Neural cell (in vitro differentiated cells): ENCODE results near the gene GLRX. TPM values are rescaled to one million over a fixed set of nuclear protein-coding genes. Genes with fewer than 3 reads are reported as not detected.

Experiments
- H2AFZ ChIP-seq: fragments of 200-600, 300-800 bp; sonication (generic), shearing (Covaris generic); 2 replicates; pipeline ENCODE4 v1.6.0; 2014; ENCODE audit warnings: low read depth, mild to moderate bottlenecking, antibody characterized with exemption, low read length, moderate library complexity
- H3F3A ChIP-seq: fragments of 200-600 bp; shearing (Covaris generic); 2 replicates; pipeline ENCODE4 v1.6.1; 2016; ENCODE audit warnings: mild to moderate bottlenecking, moderate library complexity, mixed read lengths, antibody characterized with exemption, low read length; ENCODE audit not compliant: insufficient read depth, poor library complexity, severe bottlenecking
- H3K27ac ChIP-seq: fragments of 200-600, 300-800 bp; sonication (generic), shearing (Covaris generic); 2 replicates; pipeline ENCODE4 v1.5.1; 2014; ENCODE audit warnings: mild to moderate bottlenecking, low read length, moderate library complexity
- H3K27me3 ChIP-seq: fragments of 300-800, 200-600 bp; sonication (generic), shearing (Covaris generic); 2 replicates; pipeline ENCODE4 v1.6.0; 2014; ENCODE audit warnings: mild to moderate bottlenecking, low read depth, low read length, moderate library complexity; ENCODE audit not compliant: insufficient read depth
- H3K36me3 ChIP-seq: fragments of 300-800, 200-600 bp; sonication (generic), shearing (Covaris generic); 2 replicates; pipeline ENCODE4 v1.5.1; 2014; ENCODE audit warnings: mild to moderate bottlenecking, antibody characterized with exemption, low read length, moderate library complexity; ENCODE audit not compliant: insufficient read depth
- H3K4me2 ChIP-seq: fragments of 300-800, 200-600 bp; sonication (generic), shearing (Covaris generic); 2 replicates; pipeline ENCODE4 v1.6.0; 2014; ENCODE audit warnings: mild to moderate bottlenecking, low read length
- H3K4me3 ChIP-seq: fragments of 300-800, 200-600 bp; sonication (generic), shearing (Covaris generic); 2 replicates; pipeline ENCODE4 v1.5.1; 2014; ENCODE audit warnings: mild to moderate bottlenecking, low read length, moderate library complexity
- H3K79me2 ChIP-seq: fragments of 200-600 bp; shearing (Covaris generic); replicated peaks from 2 replicates; pipeline ENCODE4 v1.6.0; 2014; ENCODE audit warnings: mild to moderate bottlenecking, low read length, moderate library complexity; ENCODE audit not compliant: insufficient read depth
- H3K9ac ChIP-seq: fragments of 300-800, 200-600 bp; sonication (generic), shearing (Covaris generic); 2 replicates; pipeline ENCODE4 v1.6.1; 2016; ENCODE audit warnings: mild to moderate bottlenecking, low read length, mixed read lengths
- H3K9me2 ChIP-seq: fragments of 200-600 bp; shearing (Covaris generic); 2 replicates; pipeline ENCODE4 v1.6.1; 2016; ENCODE audit warnings: mild to moderate bottlenecking, low read length, mixed read lengths; ENCODE audit not compliant: insufficient read depth
- H3K9me3 ChIP-seq: fragments of 200-600, 300-800 bp; sonication (generic), shearing (Covaris generic); 2 replicates; pipeline ENCODE4 v1.6.1; 2016; ENCODE audit warnings: mild to moderate bottlenecking, mixed run types, low read length, moderate library complexity, mixed read lengths
- H4K20me1 ChIP-seq: fragments of 200-600 bp; shearing (Covaris generic); 2 replicates; pipeline ENCODE4 v1.6.1; 2016; ENCODE audit warnings: mild to moderate bottlenecking, mixed run types; ENCODE audit not compliant: insufficient read depth
- CTCF ChIP-seq: fragments of 450-650 bp; IDR thresholded peaks from 2 replicates; pipeline ENCODE4 v1.5.1; 2014; ENCODE audit warnings: antibody characterized with exemption, mild to moderate bottlenecking, moderate library complexity; ENCODE audit not compliant: poor library complexity, severe bottlenecking
- EP300 ChIP-seq: fragments of 450-650 bp; conservative IDR thresholded peaks from 2 replicates; pipeline ENCODE4 v1.6.1; 2014; ENCODE audit warnings: antibody characterized with exemption, mild to moderate bottlenecking, moderate library complexity; ENCODE audit not compliant: poor library complexity, severe bottlenecking
- EZH2 ChIP-seq: fragments of 200-600, 300-800 bp; shearing (Covaris generic), sonication (generic); IDR thresholded peaks from 2 replicates; pipeline ENCODE4 v1.6.1; 2014; ENCODE audit warnings: antibody characterized with exemption, low read length, borderline replicate concordance, mild to moderate bottlenecking; ENCODE audit not compliant: insufficient read depth, poor library complexity, severe bottlenecking
- MXI1 ChIP-seq: fragments of 450-650 bp; conservative IDR thresholded peaks from 2 replicates; pipeline ENCODE4 v1.6.1; 2014; ENCODE audit warnings: antibody characterized with exemption, mild to moderate bottlenecking; ENCODE audit not compliant: poor library complexity, severe bottlenecking
- POLR2AphosphoS5 ChIP-seq: IDR thresholded peaks from 2 replicates; pipeline ENCODE4 v1.6.1; 2012
- RAD21 ChIP-seq: fragments of 450-650 bp; conservative IDR thresholded peaks from 2 replicates; pipeline ENCODE4 v1.6.1; 2014; ENCODE audit warnings: antibody characterized with exemption, mild to moderate bottlenecking, moderate library complexity
- REST ChIP-seq: IDR thresholded peaks from 2 replicates; pipeline ENCODE4 v1.6.1; 2012; ENCODE audit warnings: borderline replicate concordance
- SMC3 ChIP-seq: fragments of 450-650 bp; conservative IDR thresholded peaks from 2 replicates; pipeline ENCODE4 v1.6.1; 2014; ENCODE audit warnings: antibody characterized with exemption, mild to moderate bottlenecking, moderate library complexity; ENCODE audit not compliant: poor library complexity
- TAF1 ChIP-seq: IDR thresholded peaks from 2 replicates; pipeline ENCODE4 v1.6.1; 2012; ENCODE audit warnings: low read depth
- polyA plus RNA-seq: library from polyadenylated mRNA; depleted of rRNA; stranded (reverse); fragments of >200 nt; gene quantifications from 2 replicates; pipeline ENCODE4 v1.2.3, GENCODE V29; 2014

Gene GLRX
- polyA plus RNA-seq, 1 donor from 2014 or later, result 54.0 TPM

GRCh38 chr5:95808686-95809413 lies 13.7 kb downstream of the GLRX start:
- Histone ChIP-seq H3F3A (no peaks in the 10 kb centered on the region), H3K27me3 (no peaks in the 10 kb centered on the region), H3K4me3 (no peak overlapping the region), H3K36me3 (no peaks in the 10 kb centered on the region), H3K9ac (no peak overlapping the region), H2AFZ (no peak overlapping the region), H3K4me2 (no peak overlapping the region), H3K9me3 (no peaks in the 10 kb centered on the region), H4K20me1 (no peaks in the 10 kb centered on the region), H3K27ac (no peak overlapping the region), H3K9me2 (no peaks in the 10 kb centered on the region), H3K79me2 (no peaks in the 10 kb centered on the region)
- no peak for TF ChIP-seq SMC3
- TF ChIP-seq CTCF, result no peak
- no peak for TF ChIP-seq EZH2
- TF ChIP-seq RAD21, result no peak
- TF ChIP-seq EP300, result no peak
- TF ChIP-seq TAF1, result no peak
- TF ChIP-seq MXI1, result no peak
- TF ChIP-seq REST, result no peak
- no peak for TF ChIP-seq POLR2AphosphoS5

GRCh38 chr5:95808013-95808685 lies 14.4 kb downstream of the GLRX start:
- Histone ChIP-seq H3K27ac (no peak overlapping the region), H2AFZ (no peak overlapping the region), H3K9me2 (no peaks in the 10 kb centered on the region), H3K36me3 (no peaks in the 10 kb centered on the region), H4K20me1 (no peaks in the 10 kb centered on the region), H3K27me3 (no peaks in the 10 kb centered on the region), H3K4me2 (no peak overlapping the region), H3K4me3 (no peak overlapping the region), H3F3A (no peaks in the 10 kb centered on the region), H3K79me2 (no peaks in the 10 kb centered on the region), H3K9ac (no peak overlapping the region), H3K9me3 (no peaks in the 10 kb centered on the region)
- no peak for TF ChIP-seq REST
- no peak for TF ChIP-seq MXI1
- no peak for TF ChIP-seq POLR2AphosphoS5
- no peak for TF ChIP-seq TAF1
- no peak for TF ChIP-seq SMC3
